MV-4-11 (cell line): Measurements from ENCODE around the gene ACTR1A.
A peak's percentile ranks its signal among the peaks of the same experiment; 100 is the strongest.

Experiments
- DNase-seq: peaks from one replicate; lab custom pipeline; 2025; lab: John Stamatoyannopoulos, UW

Gene ACTR1A

GRCh38 chr10:102454662-102455487 is 47.6 kb downstream of the ACTR1A start:
- DNase-seq = peak; percentile 54

- no peak for DNase-seq
These were observed 49.0 kb downstream of the ACTR1A start for GRCh38 chr10:102453502-102453901.

- DNase-seq = peak; percentile 100
These were observed 49.7 kb downstream of the ACTR1A start for GRCh38 chr10:102452672-102453340.

GRCh38 chr10:102451105-102451969 is 51.2 kb downstream of the ACTR1A start, which contains the start of gene C10orf95:
Gene C10orf95, minus strand, starts transcription at chr10:102451543. Its CDS starts 450 bp downstream, at chr10:102451093.
- no peak for DNase-seq

GRCh38 chr10:102450374-102451104 is 52.0 kb downstream of the ACTR1A start:
- peak; percentile 76 for DNase-seq

GRCh38 chr10:102450124-102450373 is 52.5 kb downstream of the ACTR1A start:
- DNase-seq = no peak

GRCh38 chr10:102449321-102450123 is 53.0 kb downstream of the ACTR1A start:
- DNase-seq = peak; percentile 58

GRCh38 chr10:102444851-102445250 is 57.7 kb downstream of the ACTR1A start:
- DNase-seq = no peak

GRCh38 chr10:102438374-102438773 is 64.1 kb downstream of the ACTR1A start:
- no peak for DNase-seq

- DNase-seq = no peak
These were observed 65.0 kb downstream of the ACTR1A start for GRCh38 chr10:102437515-102437914.

- DNase-seq = no peak
These were observed 66.2 kb downstream of the ACTR1A start for GRCh38 chr10:102436312-102436711.

GRCh38 chr10:102435529-102436233 is 66.8 kb downstream of the ACTR1A start:
- peak; percentile 9 for DNase-seq

- DNase-seq = no peak
These were observed 67.4 kb downstream of the ACTR1A start for GRCh38 chr10:102435133-102435497.

- DNase-seq = peak; percentile 30
These were observed 67.9 kb downstream of the ACTR1A start for GRCh38 chr10:102434394-102435132.

GRCh38 chr10:102433619-102434046 is 68.9 kb downstream of the ACTR1A start:
- peak; percentile 60 for DNase-seq

- DNase-seq = peak; percentile 96
These were observed 70.2 kb downstream of the ACTR1A start, which contains the start of gene CUEDC2 for GRCh38 chr10:102432162-102432950. Gene CUEDC2, minus strand, starts transcription at chr10:102432574. Its CDS starts 7,386 bp downstream, at chr10:102425188.

GRCh38 chr10:102431452-102432124 is 70.9 kb downstream of the ACTR1A start:
- DNase-seq = peak; percentile 15

GRCh38 chr10:102429468-102429867 is 73.0 kb downstream of the ACTR1A start:
- DNase-seq = no peak
